Measurements from ENCODE around the gene LGMN. TPM values are rescaled to one million over a fixed set of nuclear protein-coding genes. Genes with fewer than 3 reads are reported as not detected.

Gene LGMN
- total and polyA plus RNA-seq, 3 donors from 2014 or later, result 58.1 to 102 (median 88.9) TPM

DNA sequence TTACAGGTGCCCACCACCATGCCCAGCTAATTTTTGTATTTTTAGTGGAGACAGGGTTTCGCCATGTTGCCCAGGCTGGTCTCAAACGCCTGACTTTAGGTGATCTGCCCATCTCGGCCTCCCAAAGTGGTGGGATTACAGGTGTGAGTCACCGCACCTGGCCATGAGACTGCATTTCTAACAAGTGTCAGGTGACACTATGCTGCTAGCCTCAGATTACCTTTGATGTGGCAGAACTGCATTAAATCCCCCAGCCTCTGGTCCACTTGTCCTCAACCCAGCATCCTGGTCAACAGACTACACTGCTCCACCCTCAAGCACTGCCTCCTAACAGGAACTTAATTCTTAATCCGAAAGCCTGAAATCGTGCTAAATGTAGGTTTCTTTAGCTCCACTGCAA lies 13.1 kb downstream of the LGMN start:
- no peak for DNase-seq
- H3K27me3 ChIP-seq, result no peaks in the 10 kb centered on the region
- H3K9me3 ChIP-seq, result no peaks in the 10 kb centered on the region
- peaks cover 15% of the 10 kb centered on the region for H3K4me1 ChIP-seq
- no peak overlapping the region for H3K4me3 ChIP-seq
- intact Hi-C loops (cut with DNase I; ENCODE audit: low total_unique reads), result no loop called here
- no peak for TF ChIP-seq POLR2A (IDR thresholded peaks at IDR 0.05)
- TF ChIP-seq, protein P1, sequence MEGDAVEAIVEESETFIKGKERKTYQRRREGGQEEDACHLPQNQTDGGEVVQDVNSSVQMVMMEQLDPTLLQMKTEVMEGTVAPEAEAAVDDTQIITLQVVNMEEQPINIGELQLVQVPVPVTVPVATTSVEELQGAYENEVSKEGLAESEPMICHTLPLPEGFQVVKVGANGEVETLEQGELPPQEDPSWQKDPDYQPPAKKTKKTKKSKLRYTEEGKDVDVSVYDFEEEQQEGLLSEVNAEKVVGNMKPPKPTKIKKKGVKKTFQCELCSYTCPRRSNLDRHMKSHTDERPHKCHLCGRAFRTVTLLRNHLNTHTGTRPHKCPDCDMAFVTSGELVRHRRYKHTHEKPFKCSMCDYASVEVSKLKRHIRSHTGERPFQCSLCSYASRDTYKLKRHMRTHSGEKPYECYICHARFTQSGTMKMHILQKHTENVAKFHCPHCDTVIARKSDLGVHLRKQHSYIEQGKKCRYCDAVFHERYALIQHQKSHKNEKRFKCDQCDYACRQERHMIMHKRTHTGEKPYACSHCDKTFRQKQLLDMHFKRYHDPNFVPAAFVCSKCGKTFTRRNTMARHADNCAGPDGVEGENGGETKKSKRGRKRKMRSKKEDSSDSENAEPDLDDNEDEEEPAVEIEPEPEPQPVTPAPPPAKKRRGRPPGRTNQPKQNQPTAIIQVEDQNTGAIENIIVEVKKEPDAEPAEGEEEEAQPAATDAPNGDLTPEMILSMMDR (IDR thresholded peaks at IDR 0.05), result no peak
- WGBS, 2 donors, result 88 to 93% methylated on average over 6 of the region's 6 CpGs
- no peaks in the 10 kb centered on the region for H3K36me3 ChIP-seq (ENCODE audit: low read depth, missing control alignments)
- no peak overlapping the region for H3K27ac ChIP-seq

DNA sequence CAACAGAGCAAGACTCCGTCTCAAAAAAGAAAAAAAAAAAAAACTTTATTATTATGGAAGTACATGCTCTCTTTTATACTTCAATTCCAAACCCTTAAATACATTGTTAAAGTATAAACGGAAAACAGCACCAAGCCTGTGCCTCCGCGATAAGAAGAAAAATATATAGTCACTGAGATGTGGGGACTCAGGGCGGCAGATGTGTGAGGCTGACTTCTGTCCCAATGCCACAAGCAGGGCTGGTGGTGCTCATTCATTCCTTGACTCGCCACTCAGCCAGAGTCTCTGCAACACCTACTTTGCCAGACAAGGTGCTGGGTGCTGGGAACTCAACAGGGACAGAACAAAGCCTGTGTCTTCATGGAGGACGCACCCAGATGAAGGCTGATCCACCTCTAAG lies 13.8 kb downstream of the LGMN start:
- Histone ChIP-seq H3K4me3 (no peak overlapping the region), H3K27ac (no peak overlapping the region), H3K27me3 (no peaks in the 10 kb centered on the region), H3K4me1 (peaks cover 15% of the 10 kb centered on the region), H3K9me3 (no peaks in the 10 kb centered on the region), H3K36me3 (ENCODE audit: low read depth, missing control alignments) (no peaks in the 10 kb centered on the region)
- DNase-seq, result no peak
- TF ChIP-seq, protein P1 (IDR thresholded peaks at IDR 0.05), result no peak
- no peak for TF ChIP-seq POLR2A (IDR thresholded peaks at IDR 0.05)
- intact Hi-C loops (cut with DNase I; ENCODE audit: low total_unique reads), result no loop called here
- 89 to 95% methylated on average over 7 of the region's 7 CpGs for WGBS, 2 donors

DNA sequence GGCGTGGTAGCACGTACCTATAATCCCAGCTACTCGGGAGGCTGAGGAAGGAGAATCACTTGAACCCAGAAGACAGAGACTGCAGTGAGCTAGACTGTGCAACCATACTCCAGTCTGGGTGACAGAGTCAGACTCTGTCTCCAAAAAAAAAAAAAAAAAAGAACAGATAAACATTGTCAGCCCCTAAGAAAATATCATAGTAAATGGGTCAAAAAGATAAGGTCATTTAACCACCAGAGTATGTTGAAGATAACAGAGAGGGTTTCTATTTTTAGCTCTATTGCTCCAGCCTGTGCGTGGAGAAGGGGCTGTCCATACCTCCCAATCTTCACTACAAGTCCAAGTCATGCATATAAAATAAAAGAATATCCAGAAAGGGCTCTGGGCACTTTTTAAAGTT lies 15.4 kb downstream of the LGMN start:
- Histone ChIP-seq H3K9me3 (no peaks in the 10 kb centered on the region), H3K4me1 (peaks cover 15% of the 10 kb centered on the region), H3K27me3 (no peaks in the 10 kb centered on the region), H3K4me3 (no peak overlapping the region), H3K36me3 (ENCODE audit: low read depth, missing control alignments) (no peaks in the 10 kb centered on the region), H3K27ac (no peak overlapping the region)
- TF ChIP-seq, protein P1 (IDR thresholded peaks at IDR 0.05), result no peak
- no peak for TF ChIP-seq POLR2A (IDR thresholded peaks at IDR 0.05)
- WGBS, 2 donors, result 70 to 77% methylated on average over 4 of the region's 4 CpGs
- no peak for DNase-seq
- intact Hi-C loops (cut with DNase I; ENCODE audit: low total_unique reads), result no loop called here

DNA sequence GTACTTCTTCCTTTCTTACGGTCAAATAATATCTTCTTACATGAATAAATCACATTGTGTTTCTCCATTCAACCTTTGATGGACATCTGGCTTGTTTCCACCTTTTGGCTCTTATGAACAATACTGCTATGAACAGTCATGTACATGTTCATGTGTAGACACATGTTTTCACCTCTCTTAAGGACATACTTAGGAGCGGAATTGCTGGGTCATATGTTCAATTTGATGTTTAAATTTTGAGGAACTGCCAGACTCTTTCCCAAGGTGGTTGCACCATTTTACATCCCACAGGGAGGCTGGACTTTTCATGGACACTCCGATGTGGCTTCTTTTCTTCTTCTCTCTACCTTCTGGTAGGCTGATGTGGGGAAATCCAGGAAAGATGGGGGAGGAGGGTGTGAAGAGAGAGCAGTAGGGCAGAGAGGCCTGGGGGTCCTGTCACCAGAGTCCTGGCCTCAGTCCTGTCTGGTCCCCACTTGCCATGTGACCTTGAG lies 16.8 kb downstream of the LGMN start:
- Histone ChIP-seq H3K4me3 (no peak overlapping the region), H3K27ac (no peak overlapping the region), H3K36me3 (ENCODE audit: low read depth, missing control alignments) (no peaks in the 10 kb centered on the region), H3K4me1 (peaks cover 11% of the 10 kb centered on the region), H3K9me3 (no peaks in the 10 kb centered on the region), H3K27me3 (no peaks in the 10 kb centered on the region)
- no peak for DNase-seq
- TF ChIP-seq POLR2A (IDR thresholded peaks at IDR 0.05), result no peak
- TF ChIP-seq, protein P1 (IDR thresholded peaks at IDR 0.05), result no peak
- intact Hi-C loops (cut with DNase I; ENCODE audit: low total_unique reads), result no loop called here
- 96 to 99% methylated on average over 3 of the region's 3 CpGs for WGBS, 2 donors

DNA sequence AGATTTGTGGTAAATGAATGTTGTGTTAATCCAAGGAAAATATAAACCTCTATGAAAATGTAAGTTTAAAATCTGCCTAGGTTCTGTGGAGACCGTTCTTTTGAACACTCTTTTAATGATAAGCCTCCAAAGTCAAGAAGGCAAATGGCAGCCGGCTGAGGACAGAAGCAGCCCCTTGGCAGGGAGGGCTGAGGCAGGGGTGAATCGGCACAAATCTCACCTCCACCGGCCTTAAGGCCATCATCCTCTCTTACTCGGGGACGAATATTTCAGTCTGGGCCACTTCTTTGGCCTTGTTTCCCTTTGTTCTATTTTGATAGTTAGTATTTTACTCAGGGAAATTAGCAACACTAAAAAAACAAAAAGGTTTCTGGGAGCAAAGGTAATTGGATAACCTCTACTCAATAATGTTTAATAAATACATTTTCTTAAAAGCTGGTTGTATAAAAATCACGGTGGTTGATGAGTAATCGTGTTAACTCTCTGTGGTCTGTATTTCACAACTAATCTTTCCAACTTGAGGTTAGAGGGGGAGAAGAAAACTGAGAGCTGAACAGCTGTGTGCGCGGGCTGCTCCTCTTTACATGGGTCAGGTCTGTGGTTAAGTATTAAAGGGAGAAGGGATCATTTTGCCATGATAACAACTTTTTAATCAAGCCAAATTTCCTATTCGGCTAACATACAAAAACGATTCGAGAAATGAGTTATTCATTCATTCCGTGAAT lies 18.6 kb downstream of the LGMN start:
- H3K27ac ChIP-seq, result no peak overlapping the region
- no peak for DNase-seq
- TF ChIP-seq, protein P1 (IDR thresholded peaks at IDR 0.05), result no peak
- WGBS, 2 donors, result 70 to 75% methylated on average over 14 of the region's 14 CpGs
- no peaks in the 10 kb centered on the region for H3K27me3 ChIP-seq
- no peaks in the 10 kb centered on the region for H3K9me3 ChIP-seq
- no peak overlapping the region for H3K4me3 ChIP-seq
- H3K36me3 ChIP-seq (ENCODE audit: low read depth, missing control alignments), result no peaks in the 10 kb centered on the region
- intact Hi-C loops (cut with DNase I; ENCODE audit: low total_unique reads), result no loop called here
- peaks cover 22% of the 10 kb centered on the region for H3K4me1 ChIP-seq
